ENCODE results near the gene L3MBTL4. TPM values are rescaled to one million over a fixed set of nuclear protein-coding genes. Genes with fewer than 3 reads are reported as not detected.

L3MBTL4 gene
- total and polyA plus RNA-seq, 7 donors = 0.04 to 1.3 (median 0.22) TPM

DNA sequence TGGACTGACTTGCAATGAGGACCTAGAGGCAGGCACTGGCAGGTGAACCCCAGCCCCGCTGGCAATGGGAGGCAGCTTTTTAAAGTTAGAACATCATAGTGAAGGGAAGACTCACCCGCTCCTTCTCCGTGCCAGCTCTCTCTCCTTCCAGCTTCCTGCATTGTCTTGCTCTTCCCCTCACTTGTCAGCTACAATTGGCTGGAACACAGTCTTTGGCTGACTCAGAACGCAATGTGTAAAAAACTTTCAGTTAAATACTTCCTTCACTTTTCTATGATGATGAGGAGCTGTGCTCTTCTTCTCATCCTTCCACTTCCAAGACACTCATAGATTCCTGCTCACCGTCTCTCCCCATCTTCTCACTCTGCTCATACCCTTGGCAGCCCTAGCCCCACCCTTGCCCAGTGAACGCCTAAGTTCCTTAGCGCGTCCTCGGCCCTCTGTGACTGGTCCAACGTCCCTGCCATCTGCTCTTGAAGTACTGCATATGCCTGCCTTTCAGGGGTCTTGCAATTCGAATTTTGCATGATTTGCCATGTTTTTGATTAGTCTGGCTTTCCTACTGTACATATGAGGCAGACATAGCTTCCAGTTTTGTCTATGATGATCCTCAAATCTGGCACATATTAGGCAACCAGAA is 401.4 kb downstream of the L3MBTL4 start:
- H3K4me1 ChIP-seq = no peaks in the 10 kb centered on the region
- ATAC-seq (no peak), DNase-seq (no peak)
- intact Hi-C loops (cut with DNase I) = loop anchor here in 1 of 2 donors (2.0 kb wide), 1 partner anchor 20 kb away; no protein-coding TSS in a partner anchor
- no peak overlapping the region for H3K27ac ChIP-seq
- no peaks in the 10 kb centered on the region for H3K9me3 ChIP-seq
- WGBS, 3 donors = 80 to 86% (median 82%) methylated on average over 11 of the region's 11 CpGs
- H3K4me3 ChIP-seq = no peak overlapping the region
- H3K36me3 ChIP-seq (ENCODE audit: insufficient read depth in 1 of 2, low read depth in 1 of 2) = no peaks in the 10 kb centered on the region
- TF ChIP-seq, protein P1, sequence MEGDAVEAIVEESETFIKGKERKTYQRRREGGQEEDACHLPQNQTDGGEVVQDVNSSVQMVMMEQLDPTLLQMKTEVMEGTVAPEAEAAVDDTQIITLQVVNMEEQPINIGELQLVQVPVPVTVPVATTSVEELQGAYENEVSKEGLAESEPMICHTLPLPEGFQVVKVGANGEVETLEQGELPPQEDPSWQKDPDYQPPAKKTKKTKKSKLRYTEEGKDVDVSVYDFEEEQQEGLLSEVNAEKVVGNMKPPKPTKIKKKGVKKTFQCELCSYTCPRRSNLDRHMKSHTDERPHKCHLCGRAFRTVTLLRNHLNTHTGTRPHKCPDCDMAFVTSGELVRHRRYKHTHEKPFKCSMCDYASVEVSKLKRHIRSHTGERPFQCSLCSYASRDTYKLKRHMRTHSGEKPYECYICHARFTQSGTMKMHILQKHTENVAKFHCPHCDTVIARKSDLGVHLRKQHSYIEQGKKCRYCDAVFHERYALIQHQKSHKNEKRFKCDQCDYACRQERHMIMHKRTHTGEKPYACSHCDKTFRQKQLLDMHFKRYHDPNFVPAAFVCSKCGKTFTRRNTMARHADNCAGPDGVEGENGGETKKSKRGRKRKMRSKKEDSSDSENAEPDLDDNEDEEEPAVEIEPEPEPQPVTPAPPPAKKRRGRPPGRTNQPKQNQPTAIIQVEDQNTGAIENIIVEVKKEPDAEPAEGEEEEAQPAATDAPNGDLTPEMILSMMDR (IDR thresholded peaks at IDR 0.05) = no peak
- no peaks in the 10 kb centered on the region for H3K27me3 ChIP-seq (ENCODE audit: insufficient read depth in 3 of 3, low read length in 2 of 3)

DNA sequence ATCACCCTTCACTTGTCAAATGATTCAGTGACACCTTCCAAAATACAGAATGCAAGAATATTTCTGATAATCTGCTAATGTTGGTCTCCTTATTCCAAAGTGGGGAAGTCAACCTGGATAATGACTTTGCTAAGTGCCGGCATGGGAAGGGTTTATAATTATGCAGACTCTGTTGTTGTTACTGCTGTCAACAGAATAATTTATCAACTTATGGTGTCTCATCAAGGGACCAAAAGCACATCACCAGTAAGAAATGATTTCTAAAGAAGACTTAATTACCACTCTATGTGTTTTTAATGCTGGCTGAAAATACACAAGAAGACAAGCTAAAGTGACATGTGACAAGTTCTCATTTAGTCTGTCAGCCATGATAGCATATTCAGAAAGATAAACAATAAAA is 403.8 kb downstream of the L3MBTL4 start:
- 90 to 96% (median 95%) methylated on average over 1 of the region's 1 CpG for WGBS, 3 donors
- ATAC-seq (no peak), DNase-seq (no peak)
- H3K27ac ChIP-seq = no peak overlapping the region
- no peaks in the 10 kb centered on the region for H3K27me3 ChIP-seq (ENCODE audit: insufficient read depth in 3 of 3, low read length in 2 of 3)
- H3K9me3 ChIP-seq = no peaks in the 10 kb centered on the region
- TF ChIP-seq, protein P1 (IDR thresholded peaks at IDR 0.05) = no peak
- no peaks in the 10 kb centered on the region for H3K36me3 ChIP-seq (ENCODE audit: insufficient read depth in 1 of 2, low read depth in 1 of 2)
- no peaks in the 10 kb centered on the region for H3K4me1 ChIP-seq
- intact Hi-C loops (cut with DNase I) = no loop called here
- no peak overlapping the region for H3K4me3 ChIP-seq

DNA sequence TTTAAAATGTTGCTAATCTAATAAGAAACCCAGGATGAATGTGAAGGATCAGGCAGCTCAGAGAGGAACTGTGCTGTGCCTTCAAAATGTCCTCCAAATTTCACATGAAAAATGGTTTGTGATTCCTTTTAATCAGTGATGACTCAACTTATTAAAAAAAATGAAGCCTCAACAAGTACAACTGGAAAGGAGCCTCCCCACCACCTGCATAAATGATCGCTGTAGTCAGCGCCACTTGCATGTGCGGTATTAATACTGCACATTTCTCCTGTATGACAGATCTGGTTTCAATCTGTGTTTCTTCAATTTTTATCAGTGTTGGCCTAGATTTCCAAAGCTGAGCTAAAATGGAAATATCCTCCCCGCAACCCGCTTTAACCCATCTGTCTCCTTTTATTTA is 404.4 kb downstream of the L3MBTL4 start:
- intact Hi-C loops (cut with DNase I) = no loop called here
- 94 to 95% (median 94%) methylated on average over 5 of the region's 5 CpGs for WGBS, 3 donors
- TF ChIP-seq, protein P1 (IDR thresholded peaks at IDR 0.05) = no peak
- no peak for DNase-seq
- H3K27me3 ChIP-seq (ENCODE audit: insufficient read depth in 3 of 3, low read length in 2 of 3) = no peaks in the 10 kb centered on the region
- no peaks in the 10 kb centered on the region for H3K36me3 ChIP-seq (ENCODE audit: insufficient read depth in 1 of 2, low read depth in 1 of 2)
- H3K4me3 ChIP-seq = no peak overlapping the region
- no peaks in the 10 kb centered on the region for H3K4me1 ChIP-seq
- no peak for ATAC-seq
- no peak overlapping the region for H3K27ac ChIP-seq
- no peaks in the 10 kb centered on the region for H3K9me3 ChIP-seq

DNA sequence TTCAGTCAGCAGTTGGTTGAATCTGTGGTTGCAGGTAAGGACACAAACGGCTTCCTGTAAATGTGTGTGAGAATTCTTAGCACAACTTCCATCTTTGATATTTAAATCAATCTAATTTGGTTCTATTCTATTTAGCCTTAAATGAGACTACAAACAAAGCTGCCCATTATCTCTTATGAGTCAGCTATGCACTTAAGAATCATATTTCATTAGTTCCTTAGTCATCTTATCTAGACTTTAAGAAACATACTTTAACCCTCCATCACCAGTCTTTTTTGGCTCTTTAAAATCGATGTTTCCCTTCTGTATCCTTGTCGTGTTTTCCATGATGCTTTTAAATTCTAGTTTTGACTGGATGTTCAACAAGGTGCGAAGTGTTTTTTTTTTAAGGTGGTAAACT is 405.0 kb downstream of the L3MBTL4 start:
- DNase-seq (no peak), ATAC-seq (no peak)
- no peaks in the 10 kb centered on the region for H3K27me3 ChIP-seq (ENCODE audit: insufficient read depth in 3 of 3, low read length in 2 of 3)
- no peaks in the 10 kb centered on the region for H3K36me3 ChIP-seq (ENCODE audit: insufficient read depth in 1 of 2, low read depth in 1 of 2)
- H3K27ac ChIP-seq = no peak overlapping the region
- WGBS, 3 donors = 88 to 93% (median 90%) methylated on average over 4 of the region's 4 CpGs
- TF ChIP-seq, protein P1 (IDR thresholded peaks at IDR 0.05) = no peak
- no peaks in the 10 kb centered on the region for H3K4me1 ChIP-seq
- H3K9me3 ChIP-seq = no peaks in the 10 kb centered on the region
- no peak overlapping the region for H3K4me3 ChIP-seq
- intact Hi-C loops (cut with DNase I) = no loop called here

DNA sequence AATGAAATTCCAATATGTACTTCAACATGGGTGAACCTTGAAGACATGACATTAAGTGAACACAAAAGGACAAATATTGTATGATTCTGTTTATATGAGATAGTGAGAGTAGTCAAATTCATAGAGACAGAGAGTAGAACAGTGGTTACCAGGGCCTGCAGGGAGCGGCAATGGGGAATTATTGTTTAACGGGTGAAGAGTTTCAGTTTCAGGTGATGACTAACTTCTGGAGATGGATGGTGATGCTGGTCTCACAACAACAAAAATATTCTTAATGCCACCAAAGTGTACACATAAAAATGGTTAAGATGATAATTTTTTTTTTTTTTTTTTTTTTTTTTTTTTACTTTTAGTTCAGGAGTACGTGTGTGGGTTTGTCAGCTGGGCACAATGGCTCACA is 410.0 kb downstream of the L3MBTL4 start:
- H3K36me3 ChIP-seq (ENCODE audit: insufficient read depth in 1 of 2, low read depth in 1 of 2) = no peaks in the 10 kb centered on the region
- H3K9me3 ChIP-seq = peaks cover 3% of the 10 kb centered on the region
- no peaks in the 10 kb centered on the region for H3K27me3 ChIP-seq (ENCODE audit: insufficient read depth in 3 of 3, low read length in 2 of 3)
- intact Hi-C loops (cut with DNase I) = no loop called here
- H3K27ac ChIP-seq = no peak overlapping the region
- DNase-seq = no peak
- H3K4me1 ChIP-seq = no peaks in the 10 kb centered on the region
- H3K4me3 ChIP-seq = no peak overlapping the region
- no peak for ATAC-seq
- TF ChIP-seq, protein P1 (IDR thresholded peaks at IDR 0.05) = no peak
- WGBS, 3 donors = 91 to 96% (median 95%) methylated on average over 3 of the region's 3 CpGs
